ENCODE data around the gene IGLON5.

IGLON5 gene

DNA sequence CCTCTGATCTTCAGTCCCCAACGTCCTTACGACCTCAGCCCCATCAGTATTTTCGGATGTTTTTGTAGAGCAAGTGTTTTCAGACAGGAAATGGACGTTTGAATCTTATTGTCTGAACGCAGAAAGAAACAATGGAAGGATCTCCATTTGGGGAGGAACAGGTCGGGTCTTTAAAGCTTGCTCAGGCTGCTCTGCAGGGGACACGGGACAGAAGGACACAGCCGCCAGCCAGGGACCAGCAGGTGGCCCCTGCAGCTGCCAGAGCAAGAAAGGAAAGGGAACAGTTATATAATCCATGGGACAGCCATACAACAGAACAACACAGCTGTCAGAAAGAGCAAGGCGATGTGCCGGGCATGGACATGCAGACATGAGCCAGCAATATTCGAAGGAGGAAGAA lies 18.5 kb upstream of the IGLON5 start:
- no peak overlapping the region for H3K4me3 ChIP-seq (ENCODE audit: low read depth, low read length)
- DNase-seq (ENCODE audit: low read depth): no peak
- TF ChIP-seq POLR2A (IDR thresholded peaks at IDR 0.05; ENCODE audit: extremely low read depth, insufficient read length): no peak

GRCh38 chr19:51293571-51294210 lies 17.8 kb upstream of the IGLON5 start:
- DNase-seq (ENCODE audit: low read depth): no peak
- TF ChIP-seq CTCF (IDR thresholded peaks at IDR 0.05; ENCODE audit: low read depth, low read length) (no peak), MYC (IDR thresholded peaks at IDR 0.05; ENCODE audit: low read depth, low read length) (no peak), MAX (IDR thresholded peaks at IDR 0.05; ENCODE audit: low read depth, low read length) (no peak), POLR2A (IDR thresholded peaks at IDR 0.05; ENCODE audit: extremely low read depth, insufficient read length) (no peak)
- no peak overlapping the region for H3K4me3 ChIP-seq (ENCODE audit: low read depth, low read length)

DNA sequence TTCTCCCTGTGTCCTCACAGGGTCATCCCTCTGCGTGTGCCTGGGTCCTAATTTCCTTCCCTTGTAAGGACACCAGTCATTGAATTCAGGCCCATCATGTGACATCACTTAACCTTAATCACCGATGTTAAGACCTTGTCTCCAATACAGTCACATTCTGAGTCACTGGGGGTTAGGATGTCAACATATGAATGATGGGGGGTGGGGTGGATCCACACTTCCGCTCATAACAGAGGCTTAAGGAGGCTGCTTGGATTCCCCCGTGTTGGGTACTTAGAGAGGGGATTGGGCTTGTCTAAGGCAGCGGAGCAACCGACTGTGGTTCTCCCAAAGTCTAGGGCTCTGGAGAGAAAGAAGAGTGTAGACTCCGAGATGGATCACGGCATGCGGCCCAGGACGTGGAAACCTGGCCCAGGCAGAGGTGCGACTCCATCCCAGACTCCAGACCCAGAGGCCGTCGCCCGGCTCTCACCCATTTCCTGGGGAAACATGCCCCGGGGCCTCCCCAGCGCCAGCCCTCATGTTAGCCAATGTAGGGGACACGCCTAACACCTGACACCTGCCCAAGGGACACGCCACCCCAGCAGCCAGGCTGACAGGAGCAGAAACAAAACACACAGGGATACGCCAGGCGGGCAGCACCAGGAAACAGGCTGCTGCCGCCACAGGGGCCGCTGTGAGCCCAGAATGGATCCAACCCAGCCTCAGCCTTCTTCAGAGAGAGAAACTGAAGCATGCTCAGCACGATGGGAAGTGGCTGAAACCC lies 17.1 kb upstream of the IGLON5 start:
- no peak overlapping the region for H3K4me3 ChIP-seq (ENCODE audit: low read depth, low read length)
- TF ChIP-seq CTCF (IDR thresholded peaks at IDR 0.05; ENCODE audit: low read depth, low read length): no peak
- no peak for TF ChIP-seq MYC (IDR thresholded peaks at IDR 0.05; ENCODE audit: low read depth, low read length)
- TF ChIP-seq MAX (IDR thresholded peaks at IDR 0.05; ENCODE audit: low read depth, low read length): no peak
- TF ChIP-seq POLR2A (IDR thresholded peaks at IDR 0.05; ENCODE audit: extremely low read depth, insufficient read length): no peak
- peak; percentile 16 for DNase-seq (ENCODE audit: low read depth)

GRCh38 chr19:51294977-51295375 lies 16.5 kb upstream of the IGLON5 start:
- TF ChIP-seq MYC (IDR thresholded peaks at IDR 0.05; ENCODE audit: low read depth, low read length) (no peak), POLR2A (IDR thresholded peaks at IDR 0.05; ENCODE audit: extremely low read depth, insufficient read length) (no peak), MAX (IDR thresholded peaks at IDR 0.05; ENCODE audit: low read depth, low read length) (no peak), CTCF (IDR thresholded peaks at IDR 0.05; ENCODE audit: low read depth, low read length) (no peak)
- DNase-seq (ENCODE audit: low read depth): no peak
- no peak overlapping the region for H3K4me3 ChIP-seq (ENCODE audit: low read depth, low read length)

DNA sequence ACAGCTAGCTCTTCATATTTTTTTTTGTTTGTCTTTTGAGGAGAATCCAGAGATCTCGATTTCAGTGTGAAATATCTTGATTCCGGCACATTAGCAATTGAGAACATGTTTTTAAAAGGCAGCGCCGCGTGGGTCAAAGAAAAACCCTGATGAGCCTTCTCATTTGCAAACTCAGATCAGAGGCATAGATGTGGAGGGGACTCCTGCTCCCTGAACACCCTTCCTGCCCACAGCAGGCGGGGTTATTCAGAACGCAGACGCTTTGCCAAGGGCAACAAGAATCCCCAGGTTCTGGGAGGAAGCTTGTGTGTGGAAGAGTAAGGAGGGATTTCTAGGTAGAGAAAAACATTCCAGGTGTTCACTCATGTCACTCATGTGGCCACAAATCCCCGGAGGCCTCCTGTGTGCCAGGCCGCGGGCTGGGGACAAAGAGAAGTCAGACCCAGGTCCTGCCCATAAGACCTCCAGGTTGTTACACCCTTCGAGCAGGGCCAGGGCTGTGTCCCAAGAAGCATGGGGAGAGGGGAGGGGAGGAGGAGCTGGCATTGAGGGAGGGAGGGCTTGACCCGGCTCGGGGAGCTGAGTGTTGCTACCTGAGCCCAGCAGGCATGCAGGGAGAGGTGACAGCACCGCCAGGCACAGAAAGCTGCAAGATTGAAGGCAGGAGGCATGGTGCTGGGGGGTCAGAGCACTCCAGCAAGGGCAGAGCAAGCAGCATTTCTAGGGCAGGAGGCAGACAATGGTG lies 15.9 kb upstream of the IGLON5 start:
- DNase-seq (ENCODE audit: low read depth): no peak
- H3K4me3 ChIP-seq (ENCODE audit: low read depth, low read length): no peak overlapping the region
- TF ChIP-seq CTCF (IDR thresholded peaks at IDR 0.05; ENCODE audit: low read depth, low read length) (no peak), MAX (IDR thresholded peaks at IDR 0.05; ENCODE audit: low read depth, low read length) (no peak), POLR2A (IDR thresholded peaks at IDR 0.05; ENCODE audit: extremely low read depth, insufficient read length) (no peak), MYC (IDR thresholded peaks at IDR 0.05; ENCODE audit: low read depth, low read length) (no peak)

Measured in NB4 (cell line).